Prostate gland (tissue), 2 donors: ENCODE results near the gene IFIT1.

Source experiments
- POLR2AphosphoS5 ChIP-seq: sonication (generic); formaldehyde crosslinking; IDR thresholded peaks from one replicate; pipeline ENCODE4 v1.6.1; 2017; ENCODE audit warnings: antibody characterized with exemption
- TF ChIP-seq, protein P1 (sequence below), 4 experiments: fragments of 200-600 bp in 2 of 4; fragments of 450-650 bp in 2 of 4; sonication (generic) in 2 of 4; IDR thresholded peaks; 1 replicate in 3 of 4; 2 replicates in 1 of 4; pipeline ENCODE4 v1.5.1; 2016 to 2019; ENCODE audit warnings: antibody characterized with exemption in 4 of 4, mild to moderate bottlenecking in 2 of 4, moderate library complexity in 2 of 4

DNA sequence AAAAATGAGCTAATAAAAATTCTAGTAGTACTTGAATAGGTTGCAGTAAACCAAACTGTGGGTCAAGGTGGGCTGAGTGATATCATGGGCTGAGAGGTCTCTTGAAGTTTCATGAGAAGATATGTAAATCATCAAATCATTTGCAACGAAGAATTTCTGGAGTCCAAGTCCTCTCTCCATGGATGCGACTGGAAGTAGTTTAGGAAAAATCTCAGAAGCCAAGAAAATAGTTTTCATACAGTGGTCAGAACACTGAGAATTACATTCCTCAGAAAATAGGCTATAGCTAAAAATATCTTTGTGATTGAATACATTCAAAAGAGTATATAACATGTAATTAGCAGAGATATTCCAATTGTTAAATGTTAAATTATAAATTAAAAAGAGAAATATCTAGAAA, 3.6 kb upstream of the IFIT1 start:
- TF ChIP-seq POLR2AphosphoS5, result no peak
- TF ChIP-seq, protein P1, sequence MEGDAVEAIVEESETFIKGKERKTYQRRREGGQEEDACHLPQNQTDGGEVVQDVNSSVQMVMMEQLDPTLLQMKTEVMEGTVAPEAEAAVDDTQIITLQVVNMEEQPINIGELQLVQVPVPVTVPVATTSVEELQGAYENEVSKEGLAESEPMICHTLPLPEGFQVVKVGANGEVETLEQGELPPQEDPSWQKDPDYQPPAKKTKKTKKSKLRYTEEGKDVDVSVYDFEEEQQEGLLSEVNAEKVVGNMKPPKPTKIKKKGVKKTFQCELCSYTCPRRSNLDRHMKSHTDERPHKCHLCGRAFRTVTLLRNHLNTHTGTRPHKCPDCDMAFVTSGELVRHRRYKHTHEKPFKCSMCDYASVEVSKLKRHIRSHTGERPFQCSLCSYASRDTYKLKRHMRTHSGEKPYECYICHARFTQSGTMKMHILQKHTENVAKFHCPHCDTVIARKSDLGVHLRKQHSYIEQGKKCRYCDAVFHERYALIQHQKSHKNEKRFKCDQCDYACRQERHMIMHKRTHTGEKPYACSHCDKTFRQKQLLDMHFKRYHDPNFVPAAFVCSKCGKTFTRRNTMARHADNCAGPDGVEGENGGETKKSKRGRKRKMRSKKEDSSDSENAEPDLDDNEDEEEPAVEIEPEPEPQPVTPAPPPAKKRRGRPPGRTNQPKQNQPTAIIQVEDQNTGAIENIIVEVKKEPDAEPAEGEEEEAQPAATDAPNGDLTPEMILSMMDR (IDR thresholded peaks at IDR 0.05), result no peak
